ENCODE results near the gene KDM4C. TPM values are rescaled to one million over a fixed set of nuclear protein-coding genes. Genes with fewer than 3 reads are reported as not detected.

The KDM4C gene
- total and polyA plus RNA-seq, 2 of the 13 experiments (the other 11 are each of a cell fraction or from before 2014, with no cell fraction given), result 19.4 to 23.6 TPM

GRCh38 chr9:6723881-6724420 lies 33.8 kb upstream of the KDM4C start (continued):
- no peak for TF ChIP-seq FUBP1 (CRISPR knock-in tag; IDR thresholded peaks at IDR 0.05; ENCODE audit: borderline replicate concordance)
- no peak for TF ChIP-seq RNF2 (conservative IDR thresholded peaks at IDR 0.05; ENCODE audit: low read depth)
- no peak for TF ChIP-seq PLSCR1 (CRISPR knock-in tag; IDR thresholded peaks at IDR 0.05; ENCODE audit: borderline replicate concordance)
- TF ChIP-seq GZF1 (CRISPR knock-in tag; IDR thresholded peaks at IDR 0.05), result no peak
- TF ChIP-seq NCOA2 (CRISPR knock-in tag; IDR thresholded peaks at IDR 0.05), result no peak

- peak overlapping the region; percentile 32 for H3K27ac ChIP-seq (ENCODE audit: extremely low read length, insufficient read depth, low read length)
- no peaks in the 10 kb centered on the region for H4K20me1 ChIP-seq (ENCODE audit: insufficient read depth, low read length)
- no peak overlapping the region for H2AFZ ChIP-seq (ENCODE audit: low read length)
- intact Hi-C loops (cut with micrococcal nuclease; ENCODE audit: unreplicated experiment), result no loop called here
- ChIA-PET POLR2A (no interaction called here), CTCF (ENCODE audit: low intra/inter-chr PET ratio, low total read pairs) (no interaction called here)
- DNase-seq (ENCODE audit: low spot score) (no peak), FAIRE-seq (peak; percentile 74), ATAC-seq (peak; percentile 89)
- in situ Hi-C loops (cut with HindIII; ENCODE audit: extremely low pct_ligation_motif_present, low pct_unique_long_range_greater_than_20kb), result no loop called here
- BruUV-seq (replicated peaks), result no TSS peak
- no peaks in the 10 kb centered on the region for H3K79me2 ChIP-seq (ENCODE audit: insufficient read depth, low read length)
- no peaks in the 10 kb centered on the region for H3K36me3 ChIP-seq (replicated peaks in 1 of 2; ENCODE audit: control insufficient read depth in 1 of 2, insufficient read depth in 2 of 2, low read length in 2 of 2)
- H3K9me3 ChIP-seq (ENCODE audit: low read length), result no peaks in the 10 kb centered on the region
- H3K9ac ChIP-seq (ENCODE audit: insufficient read depth, low read depth, low read length), result no peak overlapping the region
- H3K4me1 ChIP-seq (ENCODE audit: insufficient read depth, low read length), result peaks cover 18% of the 10 kb centered on the region
- 54% methylated on average over 3 of the region's 3 CpGs for WGBS (ENCODE audit: low lambda C conversion rate)
- no peaks in the 10 kb centered on the region for H3K27me3 ChIP-seq (ENCODE audit: control insufficient read depth in 1 of 2, insufficient read depth in 2 of 2, low read length in 2 of 2)
- H3K4me2 ChIP-seq (ENCODE audit: low read depth, low read length), result peak overlapping the region; percentile 4; the same call in 1 of the 2 replicates
- H3K4me3 ChIP-seq (replicated peaks in 1 of 3; ENCODE audit: insufficient read depth in 1 of 3, low read depth in 2 of 3, low read length in 3 of 3), result no peak overlapping the region
- TF ChIP-seq PAX8 (CRISPR knock-in tag; IDR thresholded peaks at IDR 0.05; ENCODE audit: borderline replicate concordance) (no peak), ZNF292 (CRISPR knock-in tag; IDR thresholded peaks at IDR 0.05; ENCODE audit: borderline replicate concordance, low read depth) (peak; percentile 30; the same call in 1 of the 2 replicates), AKNA (CRISPR knock-in tag; IDR thresholded peaks at IDR 0.05; ENCODE audit: borderline replicate concordance) (no peak), ZBTB49 (CRISPR knock-in tag; IDR thresholded peaks at IDR 0.05; ENCODE audit: borderline replicate concordance) (no peak), ZNF121 (CRISPR knock-in tag; IDR thresholded peaks at IDR 0.05) (0 out of 2 replicates have a peak, but pooled peaks have one; percentile 16), TOPORS (CRISPR knock-in tag; IDR thresholded peaks at IDR 0.05) (0 out of 2 replicates have a peak, but pooled peaks have one; percentile 46), ZNF670 (CRISPR knock-in tag; IDR thresholded peaks at IDR 0.05; ENCODE audit: borderline replicate concordance) (0 out of 2 replicates have a peak, but pooled peaks have one; percentile 19)
These were observed 24.5 kb upstream of the KDM4C start for GRCh38 chr9:6733257-6733656.
